HG02571 (cell line): ENCODE data around the gene PPP2R3A.
"Not testable (repeated sequence)": the region's sequence is repeated elsewhere in the genome, so short reads cannot be mapped to it uniquely, and the experiment has no call there.

Experiments
- ATAC-seq: cut with Tn5 transposase; IDR thresholded peaks from one replicate; pipeline ENCODE4 v1.9.1; 2021; ENCODE audit warnings: mild to moderate bottlenecking, moderate library complexity; ENCODE audit not compliant: unreplicated experiment

Gene PPP2R3A, protein sequence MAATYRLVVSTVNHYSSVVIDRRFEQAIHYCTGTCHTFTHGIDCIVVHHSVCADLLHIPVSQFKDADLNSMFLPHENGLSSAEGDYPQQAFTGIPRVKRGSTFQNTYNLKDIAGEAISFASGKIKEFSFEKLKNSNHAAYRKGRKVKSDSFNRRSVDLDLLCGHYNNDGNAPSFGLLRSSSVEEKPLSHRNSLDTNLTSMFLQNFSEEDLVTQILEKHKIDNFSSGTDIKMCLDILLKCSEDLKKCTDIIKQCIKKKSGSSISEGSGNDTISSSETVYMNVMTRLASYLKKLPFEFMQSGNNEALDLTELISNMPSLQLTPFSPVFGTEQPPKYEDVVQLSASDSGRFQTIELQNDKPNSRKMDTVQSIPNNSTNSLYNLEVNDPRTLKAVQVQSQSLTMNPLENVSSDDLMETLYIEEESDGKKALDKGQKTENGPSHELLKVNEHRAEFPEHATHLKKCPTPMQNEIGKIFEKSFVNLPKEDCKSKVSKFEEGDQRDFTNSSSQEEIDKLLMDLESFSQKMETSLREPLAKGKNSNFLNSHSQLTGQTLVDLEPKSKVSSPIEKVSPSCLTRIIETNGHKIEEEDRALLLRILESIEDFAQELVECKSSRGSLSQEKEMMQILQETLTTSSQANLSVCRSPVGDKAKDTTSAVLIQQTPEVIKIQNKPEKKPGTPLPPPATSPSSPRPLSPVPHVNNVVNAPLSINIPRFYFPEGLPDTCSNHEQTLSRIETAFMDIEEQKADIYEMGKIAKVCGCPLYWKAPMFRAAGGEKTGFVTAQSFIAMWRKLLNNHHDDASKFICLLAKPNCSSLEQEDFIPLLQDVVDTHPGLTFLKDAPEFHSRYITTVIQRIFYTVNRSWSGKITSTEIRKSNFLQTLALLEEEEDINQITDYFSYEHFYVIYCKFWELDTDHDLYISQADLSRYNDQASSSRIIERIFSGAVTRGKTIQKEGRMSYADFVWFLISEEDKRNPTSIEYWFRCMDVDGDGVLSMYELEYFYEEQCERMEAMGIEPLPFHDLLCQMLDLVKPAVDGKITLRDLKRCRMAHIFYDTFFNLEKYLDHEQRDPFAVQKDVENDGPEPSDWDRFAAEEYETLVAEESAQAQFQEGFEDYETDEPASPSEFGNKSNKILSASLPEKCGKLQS (N-terminal part only)

DNA sequence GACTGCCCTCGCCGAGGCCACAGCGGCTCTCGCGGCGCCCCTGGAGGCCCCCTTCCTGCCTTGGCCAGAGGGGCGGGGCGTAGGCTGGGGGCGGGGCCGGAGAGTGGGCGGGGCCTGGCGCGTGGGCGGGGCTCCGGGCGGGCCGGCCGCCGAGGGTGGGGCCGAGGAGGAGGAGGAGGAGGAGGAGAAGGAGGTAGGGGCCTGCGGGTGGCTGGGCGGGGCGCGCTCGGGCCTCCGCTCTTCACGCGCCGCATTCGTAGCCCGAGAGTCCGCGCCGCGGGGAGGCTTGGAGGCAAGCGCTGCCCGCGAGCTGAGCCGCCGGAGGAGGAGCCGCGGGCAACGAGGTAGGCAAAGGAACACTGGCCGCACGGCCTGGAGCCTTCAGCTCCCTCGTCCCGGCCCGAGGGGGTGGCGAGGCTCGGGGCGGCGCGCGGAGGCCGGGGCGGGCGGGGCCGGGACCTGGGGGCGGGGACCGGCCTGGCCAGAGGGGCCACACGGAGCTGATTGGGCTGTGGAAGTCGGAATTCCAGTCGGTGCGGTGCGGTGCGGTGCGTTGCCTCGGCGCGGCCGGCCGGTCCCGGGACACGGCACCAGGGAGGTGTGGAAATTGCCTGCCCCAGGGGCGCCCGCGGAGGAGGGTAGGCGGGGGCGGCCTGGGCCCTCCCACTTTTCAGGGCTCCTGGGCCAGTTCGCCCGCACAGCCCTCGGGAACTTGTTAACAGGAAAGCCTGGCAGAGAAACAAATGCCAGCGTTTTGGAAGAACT, at the start of gene PPP2R3A:
Gene PPP2R3A, plus strand, starts transcription at position 223 of the 765 bp plus-strand sequence. CDS start 35,771 bp downstream, outside the sequence.
- peak; percentile 63 for ATAC-seq

DNA sequence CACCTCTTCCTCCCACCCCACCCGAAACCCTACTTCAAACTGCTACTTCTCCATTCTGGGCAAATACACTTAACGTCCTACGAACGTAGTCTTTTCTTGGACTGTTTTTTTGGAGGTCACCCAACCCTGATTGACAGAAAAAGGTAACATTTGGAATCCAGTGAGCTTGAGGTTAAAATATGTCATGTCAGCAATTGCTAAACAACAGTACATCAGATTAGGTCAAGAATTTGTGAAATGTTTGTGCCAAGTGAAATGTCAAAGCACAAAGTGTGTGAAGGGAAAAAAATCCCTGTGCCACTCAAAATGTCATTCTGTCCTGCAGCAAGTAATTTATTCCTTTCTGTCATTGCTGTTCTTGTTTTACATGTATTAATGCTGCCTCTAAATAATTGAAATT, 49.2 kb upstream of the PPP2R3A start:
- no peak for ATAC-seq

DNA sequence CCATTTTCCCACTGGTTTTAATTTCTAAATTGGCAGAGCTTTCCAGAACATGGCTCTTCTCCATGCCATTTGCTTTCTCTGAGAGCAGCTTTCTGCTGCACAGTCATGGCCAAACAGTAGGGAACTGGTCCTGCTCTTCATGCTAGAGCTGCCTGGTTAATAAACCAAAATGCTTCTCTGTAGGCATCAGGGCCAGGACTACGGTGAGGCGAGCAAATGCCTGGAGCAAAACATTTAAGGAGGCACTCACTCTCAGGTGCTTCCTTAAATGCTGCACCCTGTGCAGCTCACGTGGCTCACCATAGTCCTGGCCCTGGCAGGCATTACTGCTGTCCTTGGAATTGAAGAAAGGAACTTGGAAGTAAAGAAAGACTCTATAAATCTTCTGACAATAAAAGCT, 48.5 kb upstream of the PPP2R3A start:
- ATAC-seq = no peak

DNA sequence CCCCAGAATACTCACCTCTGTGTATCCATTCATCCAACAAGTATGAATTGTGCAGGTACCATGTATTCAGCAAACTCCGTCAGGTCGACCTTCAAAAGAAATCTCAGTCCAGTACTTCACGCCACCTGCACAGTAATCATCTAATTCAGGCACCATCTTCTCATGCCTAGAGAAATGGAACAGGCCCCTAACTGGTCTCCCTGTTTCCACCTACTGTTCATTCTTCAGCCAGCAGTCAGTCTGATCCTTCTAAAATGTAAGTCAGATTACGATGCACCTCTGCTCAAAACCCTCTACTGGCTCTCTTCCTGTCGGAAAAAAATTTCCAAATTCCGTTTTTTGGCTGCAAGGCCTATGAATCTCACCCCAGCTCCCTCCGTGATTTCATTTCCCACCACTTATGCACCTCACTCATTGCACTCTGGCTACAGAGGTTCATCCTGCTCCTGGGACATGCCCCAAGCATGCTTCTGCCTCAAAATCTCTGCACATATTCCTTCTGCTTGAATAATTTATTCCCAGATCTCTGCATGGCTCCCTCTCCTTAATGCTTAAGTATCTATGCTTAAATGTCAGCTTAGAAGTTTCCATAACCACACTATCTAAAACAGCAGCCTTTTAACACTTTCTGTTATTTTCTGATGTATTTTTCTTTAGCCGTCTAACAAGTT, 47.5 kb upstream of the PPP2R3A start:
- ATAC-seq = no peak

DNA sequence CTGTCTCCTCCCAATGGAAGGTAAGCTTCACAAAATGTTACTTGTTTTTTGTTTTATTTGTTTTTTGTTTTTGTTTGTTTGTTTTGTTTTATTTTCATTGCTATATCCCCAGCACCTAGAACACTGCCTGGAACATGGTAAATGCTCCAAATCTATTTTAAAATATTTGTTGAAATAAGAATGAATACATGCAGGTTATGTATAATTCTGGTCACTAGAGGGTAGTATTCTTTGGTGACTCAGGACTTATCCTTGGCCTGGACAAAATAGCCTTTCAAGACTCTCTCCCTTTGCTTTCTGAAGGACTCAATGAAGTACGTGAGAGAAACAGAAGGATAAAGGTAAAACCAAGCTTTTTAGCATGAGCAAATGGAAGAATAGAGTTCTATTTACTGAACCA, 46.9 kb upstream of the PPP2R3A start:
- no peak for ATAC-seq

DNA sequence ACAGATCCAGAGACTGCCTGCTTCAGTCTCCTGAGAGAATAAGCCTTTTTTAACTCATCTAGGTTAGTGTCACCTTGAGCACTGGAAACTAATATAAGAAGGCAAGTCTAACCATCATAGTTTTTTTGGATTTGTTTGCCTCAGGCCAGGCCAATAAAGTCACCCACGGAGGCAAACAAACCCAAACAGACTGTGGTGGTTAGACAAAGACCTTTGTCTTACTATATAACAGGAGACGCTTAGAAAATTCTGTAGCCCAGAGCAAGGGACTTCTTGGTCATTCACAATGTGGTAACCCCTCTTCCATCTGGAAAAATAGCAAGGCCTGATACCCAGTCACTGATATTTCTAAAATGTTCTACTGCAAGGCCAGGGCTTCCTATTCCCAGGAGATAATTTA, 45.3 kb upstream of the PPP2R3A start:
- no peak for ATAC-seq

DNA sequence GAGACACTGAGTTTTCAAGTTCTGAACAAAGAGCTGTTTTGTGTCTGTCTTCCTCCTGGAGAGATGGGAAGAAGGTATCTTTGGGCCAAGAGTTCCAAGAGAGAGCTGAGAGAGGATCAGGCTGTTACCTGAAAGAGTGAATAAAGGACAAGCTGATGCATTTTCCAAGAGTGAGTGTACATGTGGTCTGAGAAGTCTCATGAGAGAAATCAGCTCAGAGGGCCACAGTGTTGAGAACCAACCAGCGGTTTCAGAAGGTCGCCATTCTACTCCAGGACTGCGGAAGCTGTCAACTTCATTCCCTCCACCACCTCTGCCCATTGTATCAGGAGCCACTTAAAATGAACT, 42.7 kb upstream of the PPP2R3A start:
- ATAC-seq = no peak

DNA sequence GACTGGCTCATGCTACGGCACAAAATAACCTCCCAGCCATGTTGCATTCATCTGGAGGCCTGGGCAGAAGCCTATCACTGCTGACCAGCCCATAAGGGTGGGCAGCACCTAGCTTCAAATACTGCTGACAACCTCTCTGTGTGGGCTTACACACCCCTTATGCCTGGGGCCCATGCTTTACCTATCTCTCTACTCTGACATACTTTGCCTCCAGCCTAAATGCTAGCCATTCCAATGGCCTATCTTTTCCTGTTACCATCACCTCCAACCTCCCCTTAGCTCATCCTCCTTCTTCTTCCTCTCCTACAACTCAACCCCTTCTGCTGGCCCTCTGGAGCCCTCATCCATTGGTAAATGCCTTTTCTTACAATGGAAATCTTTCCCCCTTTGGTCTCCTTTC, 41.0 kb upstream of the PPP2R3A start:
- no peak for ATAC-seq

DNA sequence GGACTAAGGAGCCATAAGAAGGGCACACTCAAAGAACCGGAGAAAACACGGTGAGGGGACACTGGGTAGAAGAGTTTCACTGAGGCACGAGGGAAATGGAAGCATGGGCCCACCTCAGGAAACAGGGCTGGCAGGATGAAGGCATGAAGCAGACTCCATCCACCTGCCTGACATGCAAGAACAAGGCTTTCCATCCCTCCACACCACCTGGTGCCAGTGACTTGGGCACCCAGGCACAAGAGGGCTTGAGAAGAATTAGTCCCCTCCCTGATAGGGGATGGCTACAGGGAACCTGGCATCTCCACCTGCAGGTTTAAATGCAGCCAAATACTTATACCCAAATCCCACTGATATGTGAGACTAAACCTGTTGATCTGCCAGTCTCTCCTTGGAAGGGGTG, 38.9 kb upstream of the PPP2R3A start:
- no peak for ATAC-seq

DNA sequence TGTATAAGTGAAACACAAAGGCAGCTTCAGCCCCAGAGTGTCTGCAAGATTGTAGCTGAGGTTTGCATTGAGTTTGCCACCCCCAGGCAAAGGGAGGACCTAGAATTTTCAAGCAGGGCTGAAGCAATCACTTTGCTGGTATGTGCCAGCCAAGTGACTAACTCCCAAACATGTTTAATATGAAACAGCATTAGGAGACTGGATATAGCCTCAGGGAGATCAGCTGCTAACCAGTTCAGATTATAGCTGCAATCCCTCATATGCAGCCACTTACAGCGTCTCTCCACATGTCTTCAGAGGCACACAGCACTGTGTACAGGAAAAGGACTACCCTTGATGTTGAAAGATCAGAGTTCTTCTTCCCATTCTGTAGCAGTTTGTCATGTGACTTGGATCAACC, 38.4 kb upstream of the PPP2R3A start:
- no peak for ATAC-seq

DNA sequence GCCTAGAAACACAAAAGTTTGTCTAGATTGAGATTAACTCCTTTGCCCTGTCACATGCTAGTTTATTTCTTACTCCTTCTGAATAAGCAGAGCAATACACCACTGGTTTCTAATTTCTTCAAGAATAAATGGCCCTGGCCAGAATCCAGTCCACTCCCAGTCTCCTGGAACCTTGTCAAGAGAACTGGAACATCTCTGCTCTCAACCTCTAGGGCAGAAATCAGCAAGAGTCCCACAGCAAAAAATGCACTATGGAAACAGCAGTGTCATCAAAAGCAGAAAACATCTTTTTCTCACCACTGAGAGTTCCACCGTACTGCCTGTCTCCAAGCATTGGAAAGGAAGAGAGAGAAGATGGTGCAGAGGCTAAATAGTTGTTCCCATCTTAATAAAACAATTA, 35.9 kb upstream of the PPP2R3A start:
- ATAC-seq = no peak

DNA sequence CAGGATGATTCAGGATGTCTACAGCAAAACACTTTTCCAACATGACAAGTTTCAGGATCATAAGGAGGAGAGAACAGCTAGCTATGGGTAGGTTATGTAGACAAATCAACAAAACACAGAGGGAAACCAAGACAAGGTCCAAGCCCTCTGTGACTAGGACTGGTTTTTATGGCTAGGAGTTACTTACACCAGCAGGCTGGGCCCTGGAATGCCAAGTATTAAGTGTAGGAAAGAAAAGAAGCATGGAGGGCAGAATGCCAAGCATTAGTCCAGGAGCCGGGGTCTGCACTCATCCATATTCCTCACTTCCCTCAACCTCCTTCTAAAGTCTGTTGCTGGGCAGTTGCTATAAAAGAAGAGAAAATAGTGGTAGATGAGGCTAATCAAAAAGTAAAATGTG, 35.3 kb upstream of the PPP2R3A start:
- ATAC-seq = no peak

DNA sequence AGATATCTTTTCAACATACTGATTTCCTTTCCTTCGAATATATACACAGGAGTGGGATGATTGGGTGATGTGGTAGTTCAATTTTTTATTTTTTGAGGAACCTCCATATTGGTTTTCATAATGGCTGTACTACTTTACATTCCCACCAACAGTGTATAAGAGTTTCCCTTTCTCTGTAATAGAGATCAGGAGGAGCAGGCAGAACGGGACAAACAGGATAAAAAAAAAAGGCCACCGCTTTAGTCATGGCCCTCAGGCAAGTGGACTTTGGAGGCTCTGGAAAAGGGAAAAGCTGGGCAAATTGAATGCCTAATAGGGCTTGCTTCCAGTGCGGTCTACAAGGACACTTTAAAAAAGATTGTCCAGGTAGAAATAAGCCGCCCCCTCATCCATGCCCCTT, 30.4 kb upstream of the PPP2R3A start:
- ATAC-seq = not testable (repeated sequence)

DNA sequence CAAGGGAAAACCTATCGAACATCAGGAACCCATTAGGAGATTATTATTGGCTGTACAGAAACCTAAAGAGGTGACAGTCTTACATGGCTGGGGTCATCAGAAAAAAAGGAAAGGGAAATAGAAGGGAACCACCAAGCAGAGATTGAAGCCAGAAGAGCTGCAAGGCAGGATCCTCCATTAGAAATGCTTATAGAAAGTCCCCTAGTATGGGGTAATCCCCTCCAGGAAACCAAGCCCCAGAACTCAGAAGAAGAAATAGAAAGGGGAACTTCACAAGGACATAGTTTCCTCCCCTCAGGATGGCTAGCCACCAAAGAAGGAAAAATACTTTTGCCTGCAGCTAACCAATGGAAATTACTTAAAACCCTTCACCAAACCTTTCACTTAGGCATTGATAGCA, 27.8 kb upstream of the PPP2R3A start:
- not testable (repeated sequence) for ATAC-seq

DNA sequence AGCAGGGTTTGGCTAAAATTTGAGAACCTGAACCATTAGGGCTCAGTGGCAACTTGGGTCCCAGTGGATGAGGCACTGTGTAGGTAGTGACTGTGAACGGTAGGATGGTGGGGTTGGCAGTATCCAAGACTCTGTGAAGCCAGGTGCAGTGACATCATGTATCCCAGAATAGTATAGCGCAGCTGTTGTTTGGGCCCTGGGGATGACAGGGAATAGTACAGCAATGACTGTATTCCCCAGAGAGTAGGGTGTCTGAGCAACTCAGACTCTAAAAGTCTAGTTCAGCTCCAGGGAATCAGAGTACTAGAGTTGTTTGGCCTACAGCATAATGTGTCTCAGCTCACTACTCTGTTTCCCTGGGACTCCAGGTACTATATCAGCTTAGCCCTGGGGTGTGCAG, 20.7 kb upstream of the PPP2R3A start:
- no peak for ATAC-seq

DNA sequence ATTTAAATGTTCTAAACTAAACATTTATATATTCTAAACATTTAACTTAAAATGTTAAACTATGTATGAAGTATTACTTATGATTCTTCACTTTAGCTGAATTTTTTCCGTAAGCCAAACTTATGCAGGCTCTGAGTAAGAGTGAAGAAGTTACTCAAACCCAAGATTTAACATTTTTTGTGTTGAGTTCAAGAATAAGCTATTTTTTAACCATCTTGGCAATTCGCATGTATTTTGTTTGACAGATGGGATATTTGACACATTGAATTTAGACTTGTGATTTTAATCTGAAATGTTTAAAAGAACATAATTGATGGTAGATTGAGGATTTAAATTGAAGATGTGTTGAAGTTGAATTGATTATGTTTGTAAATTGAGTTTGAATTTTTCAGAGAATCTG, 14.6 kb upstream of the PPP2R3A start:
- no peak for ATAC-seq

DNA sequence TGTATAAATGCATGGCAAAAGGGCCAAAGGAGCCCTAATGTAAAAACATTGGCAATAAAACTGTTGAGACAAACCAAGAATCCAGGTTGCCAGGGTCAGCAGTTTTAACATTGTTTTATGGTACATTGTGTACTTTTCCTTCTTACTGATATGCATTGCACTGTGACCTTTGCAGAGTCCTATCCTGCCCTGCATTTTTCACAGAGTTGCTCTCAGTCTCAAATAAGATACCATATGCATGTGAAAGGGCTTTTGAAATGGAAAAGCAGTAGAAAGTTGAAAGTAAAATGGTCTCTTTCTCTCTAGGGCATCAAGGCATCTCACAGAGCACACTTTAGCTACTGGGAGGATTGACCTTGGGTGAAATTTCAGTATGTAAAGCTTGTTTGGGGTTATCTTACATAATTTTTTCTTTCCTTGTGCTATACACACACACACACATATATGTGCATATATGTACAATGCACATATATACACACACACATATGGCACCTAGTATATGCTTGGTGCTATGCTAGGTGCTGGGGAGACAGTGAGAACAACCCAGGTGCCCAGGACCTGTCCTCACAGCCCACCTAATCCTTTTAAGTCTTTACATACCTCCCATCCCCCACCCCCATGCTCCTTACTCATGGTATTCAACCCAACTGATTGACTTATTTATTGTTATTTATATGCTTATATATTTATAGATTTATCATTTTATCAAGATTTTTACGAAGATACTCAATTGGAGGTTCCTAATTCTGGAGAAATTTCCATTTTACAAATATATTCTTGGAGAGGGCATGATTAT, 1.2 kb upstream of the PPP2R3A start:
- no peak for ATAC-seq

DNA sequence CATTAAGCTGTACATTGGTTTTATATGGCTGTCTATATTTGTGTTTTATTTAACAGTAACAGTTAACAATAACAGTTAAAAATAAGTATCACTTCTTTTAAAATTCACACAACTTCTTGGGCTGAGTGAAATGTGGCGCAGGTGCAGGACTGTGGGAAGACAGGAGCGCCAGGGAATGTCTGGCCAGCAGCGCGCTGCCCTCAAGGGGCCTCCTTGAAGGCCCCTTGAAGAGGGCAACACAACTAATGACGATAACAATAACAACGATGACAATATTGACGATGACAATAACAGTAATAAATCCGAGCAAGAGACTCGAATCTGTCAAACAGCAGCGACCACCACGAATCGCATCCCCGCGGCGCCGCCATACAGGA, 411 bp upstream of the PPP2R3A start:
- ATAC-seq = no peak

DNA sequence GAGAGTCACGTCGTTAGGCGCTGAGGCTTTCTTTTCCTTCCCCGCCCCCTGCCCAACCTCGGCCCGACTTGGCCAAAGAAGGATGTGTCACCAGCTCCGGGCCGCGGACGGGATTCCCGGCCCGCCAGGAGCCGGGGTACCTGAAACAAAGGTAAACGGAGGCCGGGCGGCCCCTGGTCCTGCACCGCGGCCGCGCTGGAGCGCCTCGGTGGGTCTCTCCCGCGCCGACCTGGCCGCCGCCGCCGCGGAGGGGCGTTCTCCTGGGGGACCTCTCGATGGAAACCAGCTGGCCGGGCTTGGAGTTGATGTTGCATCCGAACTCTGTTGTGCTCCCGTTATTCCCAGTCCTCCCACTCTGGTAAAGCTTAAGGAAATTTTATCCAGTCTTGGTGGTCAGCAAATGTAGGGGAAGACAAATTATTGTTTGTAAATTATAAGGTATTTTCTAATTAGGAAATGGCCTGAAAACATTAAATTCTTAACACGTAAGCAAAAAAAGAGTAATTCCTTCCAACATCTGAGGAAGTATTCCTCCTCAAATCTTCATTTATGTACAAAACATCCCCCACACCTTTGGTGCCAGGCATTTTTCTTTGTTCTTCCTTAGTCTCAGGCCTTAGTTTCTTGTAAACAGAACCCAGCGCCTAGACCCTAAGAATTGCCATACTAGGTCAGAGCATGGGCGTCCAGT, 888 bp downstream of the PPP2R3A start:
- peak; percentile 7 for ATAC-seq
